Measurements from ENCODE around the gene HLA-C. TPM values are rescaled to one million over a fixed set of nuclear protein-coding genes. Genes with fewer than 3 reads are reported as not detected.
A peak's percentile ranks its signal among the peaks of the same experiment; 100 is the strongest.

Gene HLA-C
- total RNA-seq, 4 donors from 2014 or later: 200 to 1,614 (median 1,271) TPM

DNA sequence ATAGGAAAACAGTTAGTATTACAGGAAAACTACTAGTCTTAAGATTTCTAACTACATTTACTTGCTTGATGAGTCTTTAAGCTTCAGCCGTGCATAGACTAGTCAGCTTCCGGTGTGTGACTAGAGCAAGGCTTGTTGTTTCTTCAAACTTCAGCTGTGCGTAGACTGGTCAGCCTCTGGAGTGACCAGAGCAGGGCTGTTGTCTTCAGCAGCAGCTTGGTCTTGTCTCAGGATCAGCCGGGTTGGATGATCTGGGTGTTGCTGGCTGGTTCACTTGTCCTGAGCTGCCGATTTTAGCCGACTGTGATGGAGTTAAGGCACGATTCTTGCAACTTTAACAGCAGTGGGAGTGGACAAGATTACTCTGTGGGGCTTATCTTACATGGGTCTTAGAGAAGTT, 44.7 kb downstream of the HLA-C start:
- intact Hi-C loops (cut with DNase I; ENCODE audit: low total_unique reads) (no loop called here), in situ Hi-C loops (cut with MboI; ENCODE audit: low pct_ligation_motif_present in 1 of 4, low pct_unique_long_range_greater_than_20kb in 1 of 4, low sequenced_read_pairs in 3 of 4) (no loop called here)
- Histone ChIP-seq H3K27ac (no peak overlapping the region), H3K4me3 (no peak overlapping the region), H3K4me1 (peaks cover 0 to 2% (median 0%) of the 10 kb centered on the region in 4 donors), H3K9me3 (no peaks in the 10 kb centered on the region), H3K36me3 (no peaks in the 10 kb centered on the region), H3K27me3 (no peaks in the 10 kb centered on the region)
- TF ChIP-seq EP300 (IDR thresholded peaks at IDR 0.05; ENCODE audit: low read depth) (no peak), POLR2AphosphoS5 (IDR thresholded peaks at IDR 0.05) (no peak), POLR2A (IDR thresholded peaks at IDR 0.05) (no peak)
- TF ChIP-seq, protein P1, sequence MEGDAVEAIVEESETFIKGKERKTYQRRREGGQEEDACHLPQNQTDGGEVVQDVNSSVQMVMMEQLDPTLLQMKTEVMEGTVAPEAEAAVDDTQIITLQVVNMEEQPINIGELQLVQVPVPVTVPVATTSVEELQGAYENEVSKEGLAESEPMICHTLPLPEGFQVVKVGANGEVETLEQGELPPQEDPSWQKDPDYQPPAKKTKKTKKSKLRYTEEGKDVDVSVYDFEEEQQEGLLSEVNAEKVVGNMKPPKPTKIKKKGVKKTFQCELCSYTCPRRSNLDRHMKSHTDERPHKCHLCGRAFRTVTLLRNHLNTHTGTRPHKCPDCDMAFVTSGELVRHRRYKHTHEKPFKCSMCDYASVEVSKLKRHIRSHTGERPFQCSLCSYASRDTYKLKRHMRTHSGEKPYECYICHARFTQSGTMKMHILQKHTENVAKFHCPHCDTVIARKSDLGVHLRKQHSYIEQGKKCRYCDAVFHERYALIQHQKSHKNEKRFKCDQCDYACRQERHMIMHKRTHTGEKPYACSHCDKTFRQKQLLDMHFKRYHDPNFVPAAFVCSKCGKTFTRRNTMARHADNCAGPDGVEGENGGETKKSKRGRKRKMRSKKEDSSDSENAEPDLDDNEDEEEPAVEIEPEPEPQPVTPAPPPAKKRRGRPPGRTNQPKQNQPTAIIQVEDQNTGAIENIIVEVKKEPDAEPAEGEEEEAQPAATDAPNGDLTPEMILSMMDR (IDR thresholded peaks at IDR 0.05): no peak
- no peak for DNase-seq
- 85% methylated on average over 7 of the region's 7 CpGs; no CpG with 5 or more reads in 1 of the 2 donors for WGBS, 2 donors (ENCODE audit: low coverage in 1 of 2)

DNA sequence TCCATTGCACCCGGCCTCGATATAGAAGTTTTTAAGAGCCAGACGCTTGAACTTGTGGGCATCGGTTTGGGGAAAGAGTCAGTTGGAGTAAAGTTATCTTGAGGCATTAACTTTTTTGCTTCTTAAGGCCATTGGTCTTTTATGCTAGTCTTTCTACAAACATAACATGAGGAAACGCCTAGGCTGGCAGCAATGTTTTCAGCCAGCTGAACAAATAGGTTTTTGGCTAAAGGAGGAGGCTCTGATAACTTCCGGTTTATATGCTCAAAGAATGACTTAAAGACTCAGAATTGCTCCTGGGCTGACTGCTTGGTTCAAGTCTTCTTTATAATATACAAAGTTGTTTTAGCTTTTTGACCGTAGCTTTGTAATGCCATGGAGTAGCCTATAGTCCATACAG, 46.2 kb downstream of the HLA-C start:
- Histone ChIP-seq H3K4me1 (peaks cover 0 to 2% (median 0%) of the 10 kb centered on the region in 4 donors), H3K9me3 (no peaks in the 10 kb centered on the region), H3K27ac (no peak overlapping the region), H3K36me3 (no peaks in the 10 kb centered on the region), H3K27me3 (no peaks in the 10 kb centered on the region), H3K4me3 (no peak overlapping the region)
- TF ChIP-seq POLR2A (IDR thresholded peaks at IDR 0.05): no peak
- no peak for TF ChIP-seq POLR2AphosphoS5 (IDR thresholded peaks at IDR 0.05)
- TF ChIP-seq EP300 (IDR thresholded peaks at IDR 0.05; ENCODE audit: low read depth): no peak
- TF ChIP-seq, protein P1 (IDR thresholded peaks at IDR 0.05): no peak
- in situ Hi-C loops (cut with MboI; ENCODE audit: low pct_ligation_motif_present in 1 of 4, low pct_unique_long_range_greater_than_20kb in 1 of 4, low sequenced_read_pairs in 3 of 4): no loop called here
- intact Hi-C loops (cut with DNase I; ENCODE audit: low total_unique reads): no loop called here
- WGBS, 2 donors (ENCODE audit: low coverage in 1 of 2): 57 to 75% methylated on average over 4 to 7 of the region's 7 CpGs
- no peak for DNase-seq

DNA sequence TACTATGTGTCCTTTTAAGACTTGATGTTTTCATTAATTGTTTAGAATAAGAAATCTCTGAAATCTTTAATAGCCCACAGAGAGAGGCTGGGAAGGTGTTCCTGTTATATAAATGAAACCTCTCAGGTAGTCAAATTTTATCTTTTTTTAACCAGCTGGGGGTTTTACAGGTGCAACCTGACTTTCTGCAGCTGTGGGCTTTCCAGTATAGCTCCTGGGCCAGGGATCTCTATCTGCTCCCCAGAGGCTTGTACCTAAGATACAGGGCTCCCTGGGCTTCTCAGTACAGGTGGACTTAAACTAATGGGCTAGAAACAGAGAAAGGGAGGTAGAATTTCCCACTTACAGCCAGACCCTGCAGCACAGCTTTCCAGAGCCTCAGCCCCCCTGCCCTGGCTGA, 49.4 kb downstream of the HLA-C start:
- intact Hi-C loops (cut with DNase I; ENCODE audit: low total_unique reads): no loop called here
- Histone ChIP-seq H3K27ac (peak overlapping the region in 1 of 4 donors; percentile 48), H3K4me1 (peaks cover 0 to 2% (median 0%) of the 10 kb centered on the region in 4 donors), H3K36me3 (no peaks in the 10 kb centered on the region), H3K9me3 (no peaks in the 10 kb centered on the region), H3K4me3 (no peak overlapping the region), H3K27me3 (no peaks in the 10 kb centered on the region)
- in situ Hi-C loops (cut with MboI; ENCODE audit: low pct_ligation_motif_present in 1 of 4, low pct_unique_long_range_greater_than_20kb in 1 of 4, low sequenced_read_pairs in 3 of 4): no loop called here
- TF ChIP-seq POLR2A (IDR thresholded peaks at IDR 0.05) (no peak), EP300 (IDR thresholded peaks at IDR 0.05; ENCODE audit: low read depth) (no peak), POLR2AphosphoS5 (IDR thresholded peaks at IDR 0.05) (no peak)
- TF ChIP-seq, protein P1 (IDR thresholded peaks at IDR 0.05): no peak
- DNase-seq: peak; percentile 25

Small RNAs within 50 kb of the gene (small RNA-seq; reads per million reads assigned to genes)
- 0 reads per million in 4 donors for gene AL662844.1

Other genes with a start within 250 kb of the HLA-C start
- gene C6orf15, start 159.5 kb downstream of the HLA-C start, total RNA-seq: not detected
- gene PSORS1C1, start 157.3 kb downstream of the HLA-C start, total RNA-seq: 10 to 100 TPM in 2 of 4 donors, 1 to 10 TPM in 2; 8.8 to 19.0 (median 13.4) TPM
- not detected for gene CDSN, start 151.6 kb downstream of the HLA-C start, total RNA-seq
- gene PSORS1C2, start 133.0 kb downstream of the HLA-C start, total RNA-seq: not detected
- gene CCHCR1, start 114.3 kb downstream of the HLA-C start, total RNA-seq: 10 to 100 TPM; 15.0 to 44.1 (median 29.9) TPM
- 1 to 10 TPM; 1.6 to 5.2 (median 3.1) TPM for gene TCF19, start 113.5 kb downstream of the HLA-C start, total RNA-seq
- gene POU5F1, start 101.4 kb downstream of the HLA-C start, total RNA-seq: 100 to 1,000 TPM in 1 of 4 donors, 10 to 100 TPM in 3; 11.5 to 434 (median 29.2) TPM
- gene HLA-B, start 85.1 kb upstream of the HLA-C start, total RNA-seq: 1,000 to 10,000 TPM in 3 of 4 donors, 100 to 1,000 TPM in 1; 915 to 3,432 (median 2,814) TPM
- 10 to 100 TPM in 3 of 4 donors, 1 to 10 TPM in 1; 7.8 to 45.3 (median 19.9) TPM for gene MICA, start 131.5 kb upstream of the HLA-C start, total RNA-seq
- gene MICB, start 226.1 kb upstream of the HLA-C start, total RNA-seq: 1 to 10 TPM; 1.4 to 9.7 (median 4.0) TPM